ENCODE results near the gene CRYBG3.
A peak's percentile ranks its signal among the peaks of the same experiment; 100 is the strongest.

Gene CRYBG3

DNA sequence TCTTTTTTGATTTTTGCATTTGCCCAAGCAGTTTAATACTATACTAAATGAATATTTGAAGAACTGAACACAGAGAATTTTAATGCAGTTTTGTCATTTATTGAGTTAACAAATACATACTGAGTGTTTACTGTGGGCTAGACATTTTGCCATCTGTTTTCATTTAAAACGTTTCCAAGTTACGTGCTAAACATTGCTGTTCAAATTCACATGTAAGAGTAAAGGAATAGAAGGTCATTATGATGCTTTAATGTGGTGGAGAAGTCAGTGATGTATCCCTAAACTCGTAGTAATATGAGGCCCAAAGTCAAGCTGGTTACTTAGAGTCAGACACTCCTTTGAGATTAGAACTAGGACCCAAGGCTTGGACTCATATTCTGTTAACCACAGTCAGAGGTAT lies 49.4 kb downstream of the CRYBG3 start:
- Histone ChIP-seq H3K9me3 (ENCODE audit: control insufficient read depth, low read length) (no peaks in the 10 kb centered on the region), H3K36me3 (ENCODE audit: control insufficient read depth, insufficient read depth, low read length) (no peaks in the 10 kb centered on the region), H3K4me1 (ENCODE audit: control insufficient read depth, insufficient read depth, low read length, poor library complexity, severe bottlenecking) (no peaks in the 10 kb centered on the region), H3K27ac (ENCODE audit: low read depth, low read length, severe bottlenecking) (no peak overlapping the region), H3K4me3 (ENCODE audit: extremely low read depth, insufficient read depth, low read length, poor library complexity, severe bottlenecking) (no peak overlapping the region)
- WGBS, 2 experiments (ENCODE audit: insufficient coverage in 2 of 2) = 94 to 100% methylated on average over 3 of the region's 3 CpGs

GRCh38 chr3:97871801-97872524 lies 50.2 kb downstream of the CRYBG3 start:
- 70 to 96% methylated on average over 2 to 3 of the region's 6 CpGs for WGBS, 2 experiments (ENCODE audit: insufficient coverage in 2 of 2)
- H3K27ac ChIP-seq (ENCODE audit: low read depth, low read length, severe bottlenecking) = peak overlapping the region; percentile 80
- no peaks in the 10 kb centered on the region for H3K4me1 ChIP-seq (ENCODE audit: control insufficient read depth, insufficient read depth, low read length, poor library complexity, severe bottlenecking)
- no peaks in the 10 kb centered on the region for H3K9me3 ChIP-seq (ENCODE audit: control insufficient read depth, low read length)
- no peak overlapping the region for H3K4me3 ChIP-seq (ENCODE audit: extremely low read depth, insufficient read depth, low read length, poor library complexity, severe bottlenecking)
- H3K36me3 ChIP-seq (ENCODE audit: control insufficient read depth, insufficient read depth, low read length) = no peaks in the 10 kb centered on the region

GRCh38 chr3:97872525-97873042 lies 50.8 kb downstream of the CRYBG3 start:
- H3K36me3 ChIP-seq (ENCODE audit: control insufficient read depth, insufficient read depth, low read length) = no peaks in the 10 kb centered on the region
- no peaks in the 10 kb centered on the region for H3K9me3 ChIP-seq (ENCODE audit: control insufficient read depth, low read length)
- H3K27ac ChIP-seq (ENCODE audit: low read depth, low read length, severe bottlenecking) = peak overlapping the region; percentile 80
- WGBS, 2 experiments (ENCODE audit: insufficient coverage in 2 of 2) = no CpG with 5 or more reads among the region's 1 CpG
- no peaks in the 10 kb centered on the region for H3K4me1 ChIP-seq (ENCODE audit: control insufficient read depth, insufficient read depth, low read length, poor library complexity, severe bottlenecking)
- no peak overlapping the region for H3K4me3 ChIP-seq (ENCODE audit: extremely low read depth, insufficient read depth, low read length, poor library complexity, severe bottlenecking)

GRCh38 chr3:97880267-97880666 lies 58.5 kb downstream of the CRYBG3 start:
- no peak overlapping the region for H3K4me3 ChIP-seq (ENCODE audit: extremely low read depth, insufficient read depth, low read length, poor library complexity, severe bottlenecking)
- H3K36me3 ChIP-seq (ENCODE audit: control insufficient read depth, insufficient read depth, low read length) = no peaks in the 10 kb centered on the region
- no peaks in the 10 kb centered on the region for H3K9me3 ChIP-seq (ENCODE audit: control insufficient read depth, low read length)
- H3K27ac ChIP-seq (ENCODE audit: low read depth, low read length, severe bottlenecking) = no peak overlapping the region
- no peaks in the 10 kb centered on the region for H3K4me1 ChIP-seq (ENCODE audit: control insufficient read depth, insufficient read depth, low read length, poor library complexity, severe bottlenecking)

- Histone ChIP-seq H3K4me3 (ENCODE audit: extremely low read depth, insufficient read depth, low read length, poor library complexity, severe bottlenecking) (no peak overlapping the region), H3K36me3 (ENCODE audit: control insufficient read depth, insufficient read depth, low read length) (peaks cover 3% of the 10 kb centered on the region), H3K9me3 (ENCODE audit: control insufficient read depth, low read length) (no peaks in the 10 kb centered on the region), H3K4me1 (ENCODE audit: control insufficient read depth, insufficient read depth, low read length, poor library complexity, severe bottlenecking) (no peaks in the 10 kb centered on the region), H3K27ac (ENCODE audit: low read depth, low read length, severe bottlenecking) (no peak overlapping the region)
- WGBS, 2 experiments (ENCODE audit: insufficient coverage in 2 of 2) = 86 to 97% methylated on average over 3 of the region's 5 CpGs
Measured at GRCh38 chr3:97882975-97883598, 61.3 kb downstream of the CRYBG3 start.

GRCh38 chr3:97883736-97884135 lies 61.9 kb downstream of the CRYBG3 start:
- no peaks in the 10 kb centered on the region for H3K4me1 ChIP-seq (ENCODE audit: control insufficient read depth, insufficient read depth, low read length, poor library complexity, severe bottlenecking)
- H3K4me3 ChIP-seq (ENCODE audit: extremely low read depth, insufficient read depth, low read length, poor library complexity, severe bottlenecking) = no peak overlapping the region
- H3K27ac ChIP-seq (ENCODE audit: low read depth, low read length, severe bottlenecking) = no peak overlapping the region
- H3K36me3 ChIP-seq (ENCODE audit: control insufficient read depth, insufficient read depth, low read length) = peaks cover 3% of the 10 kb centered on the region
- 70% methylated on average over 2 of the region's 4 CpGs; no CpG with 5 or more reads in 1 of the 2 experiments for WGBS, 2 experiments (ENCODE audit: insufficient coverage in 2 of 2)
- no peaks in the 10 kb centered on the region for H3K9me3 ChIP-seq (ENCODE audit: control insufficient read depth, low read length)

DNA sequence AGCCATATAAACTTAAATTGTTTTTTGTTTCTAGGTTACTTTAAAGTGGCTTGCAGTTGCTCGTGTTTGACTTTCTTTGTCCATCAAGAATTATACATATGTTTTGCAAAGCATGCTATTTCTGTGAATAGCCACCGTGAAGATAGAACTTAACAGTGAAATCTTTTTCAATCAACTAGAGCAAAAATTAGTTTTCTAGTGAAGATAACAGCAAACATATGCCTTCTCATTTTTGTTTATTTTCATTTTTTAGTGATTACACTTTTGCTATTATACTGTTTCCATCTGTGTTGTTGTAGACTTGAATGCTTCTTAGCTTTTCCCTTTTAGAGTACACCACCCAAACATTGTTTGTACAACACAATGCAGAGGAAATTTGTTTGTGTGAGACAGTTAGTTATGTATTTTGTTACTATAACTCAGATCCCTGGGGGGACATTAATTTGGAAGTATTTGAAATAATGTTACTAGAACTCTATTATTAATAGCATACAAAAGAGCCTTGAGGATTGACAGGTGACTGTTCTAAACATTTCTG lies 62.8 kb downstream of the CRYBG3 start:
- 83% methylated on average over 1 of the region's 2 CpGs; no CpG with 5 or more reads in 1 of the 2 experiments for WGBS, 2 experiments (ENCODE audit: insufficient coverage in 2 of 2)
- H3K9me3 ChIP-seq (ENCODE audit: control insufficient read depth, low read length) = no peaks in the 10 kb centered on the region

DNA sequence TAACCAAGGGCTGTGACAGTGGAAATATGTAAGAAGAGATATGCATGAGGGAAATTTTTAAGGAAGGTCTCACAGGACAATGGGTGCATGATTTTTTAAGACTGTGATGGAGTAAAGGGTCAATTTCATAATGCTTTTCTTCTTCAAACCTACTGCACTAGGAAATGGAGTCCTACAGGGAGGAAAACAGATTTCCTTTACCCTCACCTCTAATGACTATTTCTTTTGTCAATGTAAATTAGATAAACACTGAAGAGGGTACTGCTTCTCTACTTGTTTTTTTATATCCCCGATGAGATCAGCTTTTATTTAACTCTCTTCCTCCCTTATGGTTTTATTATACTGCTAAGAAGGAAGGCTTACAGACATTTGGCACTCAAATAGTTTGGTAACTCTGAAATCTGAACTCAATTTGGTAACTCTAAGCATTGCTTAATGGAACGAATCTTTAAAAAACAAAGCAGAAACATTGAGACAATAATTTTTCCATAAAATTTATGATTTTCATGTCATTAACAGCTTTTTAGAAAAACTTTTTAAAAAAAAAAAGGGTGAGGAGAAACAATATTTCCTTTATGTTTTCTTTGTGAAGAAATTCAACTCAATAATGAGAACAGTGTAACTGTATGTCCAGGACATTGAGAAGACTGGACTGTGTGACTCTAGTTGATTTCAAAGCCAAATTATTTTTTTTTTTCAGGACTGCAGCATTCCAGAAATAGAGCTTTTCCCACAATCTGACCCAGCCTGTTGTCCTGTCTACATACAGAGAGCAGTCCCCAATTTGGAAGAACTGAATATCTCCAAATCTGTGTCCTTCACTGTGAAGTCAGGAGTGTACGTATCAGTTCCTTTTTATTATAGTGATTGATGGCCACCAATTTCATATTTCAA lies 64.4 kb downstream of the CRYBG3 start:
- Histone ChIP-seq H3K36me3 (ENCODE audit: control insufficient read depth, insufficient read depth, low read length) (peaks cover 3% of the 10 kb centered on the region), H3K9me3 (ENCODE audit: control insufficient read depth, low read length) (no peaks in the 10 kb centered on the region), H3K4me3 (ENCODE audit: extremely low read depth, insufficient read depth, low read length, poor library complexity, severe bottlenecking) (no peak overlapping the region), H3K27ac (ENCODE audit: low read depth, low read length, severe bottlenecking) (no peak overlapping the region), H3K4me1 (ENCODE audit: control insufficient read depth, insufficient read depth, low read length, poor library complexity, severe bottlenecking) (no peaks in the 10 kb centered on the region)
- WGBS, 2 experiments (ENCODE audit: insufficient coverage in 2 of 2) = no CpG with 5 or more reads among the region's 3 CpGs

More for the DNA sequence above, 62.8 kb downstream of the CRYBG3 start:
- Histone ChIP-seq H3K36me3 (ENCODE audit: control insufficient read depth, insufficient read depth, low read length) (peaks cover 3% of the 10 kb centered on the region), H3K4me3 (ENCODE audit: extremely low read depth, insufficient read depth, low read length, poor library complexity, severe bottlenecking) (no peak overlapping the region), H3K4me1 (ENCODE audit: control insufficient read depth, insufficient read depth, low read length, poor library complexity, severe bottlenecking) (no peaks in the 10 kb centered on the region), H3K27ac (ENCODE audit: low read depth, low read length, severe bottlenecking) (no peak overlapping the region)

- H3K4me3 ChIP-seq (ENCODE audit: extremely low read depth, insufficient read depth, low read length, poor library complexity, severe bottlenecking) = no peak overlapping the region
- no peaks in the 10 kb centered on the region for H3K4me1 ChIP-seq (ENCODE audit: control insufficient read depth, insufficient read depth, low read length, poor library complexity, severe bottlenecking)
- WGBS, 2 experiments (ENCODE audit: insufficient coverage in 2 of 2) = 89 to 98% methylated on average over 2 to 3 of the region's 3 CpGs
- peaks cover 3% of the 10 kb centered on the region for H3K36me3 ChIP-seq (ENCODE audit: control insufficient read depth, insufficient read depth, low read length)
- H3K27ac ChIP-seq (ENCODE audit: low read depth, low read length, severe bottlenecking) = no peak overlapping the region
- H3K9me3 ChIP-seq (ENCODE audit: control insufficient read depth, low read length) = no peaks in the 10 kb centered on the region
Measured at GRCh38 chr3:97889814-97890213, 68.0 kb downstream of the CRYBG3 start.

GRCh38 chr3:97892852-97893251 lies 71.0 kb downstream of the CRYBG3 start:
- Histone ChIP-seq H3K4me3 (ENCODE audit: extremely low read depth, insufficient read depth, low read length, poor library complexity, severe bottlenecking) (no peak overlapping the region), H3K9me3 (ENCODE audit: control insufficient read depth, low read length) (no peaks in the 10 kb centered on the region), H3K27ac (ENCODE audit: low read depth, low read length, severe bottlenecking) (no peak overlapping the region), H3K36me3 (ENCODE audit: control insufficient read depth, insufficient read depth, low read length) (peaks cover 4% of the 10 kb centered on the region), H3K4me1 (ENCODE audit: control insufficient read depth, insufficient read depth, low read length, poor library complexity, severe bottlenecking) (no peaks in the 10 kb centered on the region)
- WGBS, 2 experiments (ENCODE audit: insufficient coverage in 2 of 2) = no CpG with 5 or more reads among the region's 1 CpG
